ENCODE results near the gene LPA.

GRCh38 chr6:160595838-160596832, 67.9 kb downstream of the LPA start:
- TF ChIP-seq CTCF (IDR thresholded peaks at IDR 0.05) (no peak), POLR2A (IDR thresholded peaks at IDR 0.05) (no peak)

All from uterus (tissue), 2 donors.